Sigmoid colon (tissue), 7 donors: ENCODE measurements around the gene STAMBP. TPM values are rescaled to one million over a fixed set of nuclear protein-coding genes. Genes with fewer than 3 reads are reported as not detected.

Experiments
- DNase-seq: peaks from one replicate; pipeline ENCODE4 v3.0.0-alpha.2; 2019
- H3K27ac ChIP-seq, 4 donors: fragments of 200-600 bp; sonication (generic); one replicate each; pipeline ENCODE4 v1.5.1; 2016 to 2019; ENCODE audit warnings: mild to moderate bottlenecking in 1 of 4
- H3K27me3 ChIP-seq, 3 donors: fragments of 200-600 bp; sonication (generic); one replicate each; pipeline ENCODE4 v1.5.1; 2019; ENCODE audit warnings: mild to moderate bottlenecking in 1 of 3
- H3K36me3 ChIP-seq, 4 donors: fragments of 200-600 bp; sonication (generic); one replicate each; pipeline ENCODE4 v1.5.1; 2016 to 2019
- H3K4me1 ChIP-seq, 4 donors: fragments of 200-600 bp; sonication (generic); one replicate each; pipeline ENCODE4 v1.5.1; 2017 to 2019
- H3K4me3 ChIP-seq, 4 donors: fragments of 200-600 bp; sonication (generic); one replicate each; pipeline ENCODE4 v1.5.1; 2017 to 2019; ENCODE audit warnings: mild to moderate bottlenecking in 2 of 4, moderate library complexity in 1 of 4
- H3K9me3 ChIP-seq, 4 donors: fragments of 200-600 bp in 3 of 4; sonication (generic) in 3 of 4; one replicate each; pipeline versions ENCODE4 v1.5.1 to v1.6.1; 2013 to 2019
- CTCF ChIP-seq, 4 experiments: fragments of 450-650 bp in 3 of 4; fragments of 200-600 bp in 1 of 4; IDR thresholded peaks; one replicate each; pipeline ENCODE4 v1.5.1; 2016 to 2019; ENCODE audit warnings: antibody characterized with exemption in 4 of 4, mild to moderate bottlenecking in 3 of 4, moderate library complexity in 2 of 4
- EP300 ChIP-seq, 4 donors: sonication (generic); formaldehyde crosslinking; IDR thresholded peaks; one replicate each; pipeline ENCODE4 v1.6.1; 2017; ENCODE audit warnings: antibody characterized with exemption in 4 of 4
- POLR2A ChIP-seq, 2 donors: fragments of 450-650 bp; IDR thresholded peaks; one replicate each; pipeline ENCODE4 v1.6.1; 2016; ENCODE audit warnings: antibody characterized with exemption in 2 of 2, mild to moderate bottlenecking in 2 of 2, moderate library complexity in 2 of 2
- POLR2AphosphoS5 ChIP-seq, 4 donors: sonication (generic); formaldehyde crosslinking; IDR thresholded peaks; one replicate each; pipeline ENCODE4 v1.6.1; 2017; ENCODE audit warnings: antibody characterized with exemption in 4 of 4
- WGBS, 2 donors: extraction: QIAGEN DNeasy Blood & Tissue Kit; methylation state at CpG; one replicate each; pipeline ENCODE4 v1.1.7; 2013; 5-methylcytosine and 5-hydroxymethylcytosine counted together
- intact Hi-C: fragments of 100-400 bp; cut with DNase I; formaldehyde crosslinking; loops from one replicate; pipeline ENCODE4 v1.15.1; 2023
- polyA plus RNA-seq, 3 donors: library from polyadenylated mRNA; stranded (reverse); fragments of 200-250 nt; gene quantifications; one replicate each; pipeline ENCODE4 v1.2.3, GENCODE V29; 2013
- total RNA-seq, 4 donors: library from RNA; depleted of rRNA; stranded (reverse); fragments of >200 nt; gene quantifications; one replicate each; pipeline ENCODE4 v1.1.0, GENCODE V29; 2016
- donor health status: healthy with polysubstance abuse.
- donor health status: Bipolar disorder and iron deficiency.
- donor health status: healthy.

Gene STAMBP
- total and polyA plus RNA-seq, 7 donors: 23.5 to 55.3 (median 37.0) TPM

DNA sequence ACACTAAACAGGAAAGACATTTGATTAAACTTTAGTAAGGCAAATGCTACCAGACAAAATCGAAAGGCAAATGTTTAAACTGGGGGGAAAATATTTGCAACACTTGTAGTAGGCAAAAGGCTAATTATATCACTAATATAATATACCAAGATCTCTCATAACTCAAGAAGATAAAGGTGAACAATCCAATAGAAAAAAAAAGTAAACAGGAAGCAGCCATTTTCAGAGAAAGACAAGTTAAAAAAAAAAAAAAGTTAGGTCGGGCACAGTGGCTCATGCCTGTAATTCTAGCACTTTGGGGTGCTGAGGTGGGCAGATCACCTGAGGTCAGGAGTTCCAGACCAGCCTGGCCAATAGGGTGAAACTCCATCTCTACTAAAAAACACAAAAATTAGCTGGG, 59.6 kb downstream of the STAMBP start:
- no peak for DNase-seq
- intact Hi-C loops: no loop called here
- Histone ChIP-seq H3K27me3 (no peaks in the 10 kb centered on the region), H3K4me3 (no peak overlapping the region), H3K9me3 (no peaks in the 10 kb centered on the region), H3K4me1 (peaks cover 0 to 52% (median 41%) of the 10 kb centered on the region in 4 donors), H3K36me3 (no peaks in the 10 kb centered on the region), H3K27ac (peak overlapping the region; percentile 11 to 99 (median 94))
- no peak for TF ChIP-seq POLR2AphosphoS5 (IDR thresholded peaks at IDR 0.05)
- TF ChIP-seq CTCF (IDR thresholded peaks at IDR 0.05): no peak
- TF ChIP-seq POLR2A (IDR thresholded peaks at IDR 0.05): no peak
- TF ChIP-seq EP300 (IDR thresholded peaks at IDR 0.05): no peak
- WGBS, 2 donors: 55 to 64% methylated on average over 2 of the region's 2 CpGs

- intact Hi-C loops: no loop called here
- Histone ChIP-seq H3K4me1 (peaks cover 0 to 52% (median 41%) of the 10 kb centered on the region in 4 donors), H3K36me3 (peaks cover 0 to 5% (median 2%) of the 10 kb centered on the region in 4 donors), H3K9me3 (no peaks in the 10 kb centered on the region), H3K4me3 (no peak overlapping the region), H3K27me3 (no peaks in the 10 kb centered on the region), H3K27ac (peak overlapping the region; percentile 11 to 99 (median 94))
- 84 to 85% methylated on average over 5 of the region's 5 CpGs for WGBS, 2 donors
- TF ChIP-seq POLR2AphosphoS5 (IDR thresholded peaks at IDR 0.05) (no peak), CTCF (IDR thresholded peaks at IDR 0.05) (no peak)
- DNase-seq: peak; percentile 49
Measured at GRCh38 chr2:73889206-73889605, 60.4 kb downstream of the STAMBP start.

DNA sequence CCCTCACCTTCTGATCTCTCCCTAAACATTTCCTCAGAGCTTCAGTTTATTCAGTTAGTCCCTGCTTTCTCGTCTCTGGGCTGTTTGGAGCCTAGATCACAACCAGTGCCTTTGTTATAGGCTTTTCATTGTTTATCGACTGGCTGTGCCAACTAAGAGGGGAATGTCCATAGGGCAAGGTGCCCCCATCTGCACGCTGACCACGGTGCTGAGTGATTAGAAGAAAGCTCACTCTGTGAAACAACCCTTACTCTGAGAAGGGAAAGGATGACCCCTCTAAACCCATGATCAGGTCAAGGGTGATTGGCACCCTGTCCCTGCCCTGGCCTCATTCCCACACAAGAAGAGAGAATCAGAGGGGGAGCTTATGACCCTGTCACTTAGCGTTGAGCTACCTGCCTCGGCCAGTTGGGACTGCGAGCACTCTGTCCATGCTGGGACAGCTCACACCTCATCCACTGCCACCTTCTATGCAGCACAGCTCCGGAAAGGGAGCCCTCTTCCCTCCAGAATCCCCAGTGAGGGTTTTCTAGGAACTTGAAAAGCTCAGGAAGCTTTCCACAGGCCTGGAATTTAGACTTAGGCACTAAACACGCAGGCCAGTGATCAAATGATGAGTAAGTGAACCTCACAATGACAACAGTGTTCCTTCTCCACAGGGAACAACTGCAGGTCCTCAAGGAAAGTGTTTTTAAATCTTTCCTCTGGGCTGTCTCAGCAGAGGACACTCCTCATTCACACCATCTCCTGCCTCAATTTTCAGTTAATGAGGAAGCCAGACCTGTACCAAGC, 61.7 kb downstream of the STAMBP start:
- H3K27ac ChIP-seq: peak overlapping the region; percentile 90 to 99 (median 94)
- DNase-seq: peak; percentile 60
- no peaks in the 10 kb centered on the region for H3K9me3 ChIP-seq
- no peak for TF ChIP-seq POLR2A (IDR thresholded peaks at IDR 0.05)
- TF ChIP-seq CTCF (IDR thresholded peaks at IDR 0.05): no peak
- no peak for TF ChIP-seq POLR2AphosphoS5 (IDR thresholded peaks at IDR 0.05)
- no peak for TF ChIP-seq EP300 (IDR thresholded peaks at IDR 0.05)
- H3K27me3 ChIP-seq: no peaks in the 10 kb centered on the region
- peaks cover 8 to 18% (median 12%) of the 10 kb centered on the region in 4 donors for H3K36me3 ChIP-seq
- intact Hi-C loops: no loop called here
- H3K4me3 ChIP-seq: no peak overlapping the region
- 82 to 85% methylated on average over 9 of the region's 9 CpGs for WGBS, 2 donors
- peaks cover 0 to 52% (median 41%) of the 10 kb centered on the region in 4 donors for H3K4me1 ChIP-seq

- peak overlapping the region; percentile 90 to 99 (median 94) for H3K27ac ChIP-seq
- peak; percentile 64 for DNase-seq
- no peaks in the 10 kb centered on the region for H3K9me3 ChIP-seq
- intact Hi-C loops: no loop called here
- 76 to 90% methylated on average over 5 of the region's 5 CpGs for WGBS, 2 donors
- H3K36me3 ChIP-seq: peaks cover 17 to 27% (median 18%) of the 10 kb centered on the region in 4 donors
- H3K27me3 ChIP-seq: no peaks in the 10 kb centered on the region
- TF ChIP-seq POLR2A (IDR thresholded peaks at IDR 0.05) (no peak), EP300 (IDR thresholded peaks at IDR 0.05) (no peak), POLR2AphosphoS5 (IDR thresholded peaks at IDR 0.05) (no peak), CTCF (IDR thresholded peaks at IDR 0.05) (no peak)
- no peak overlapping the region for H3K4me3 ChIP-seq
- peaks cover 0 to 52% (median 41%) of the 10 kb centered on the region in 4 donors for H3K4me1 ChIP-seq
Measured at GRCh38 chr2:73891276-73891901, 62.6 kb downstream of the STAMBP start.
